GM21619 (cell line): ENCODE measurements around the gene KMT2B.
"Not testable (repeated sequence)": the region's sequence is repeated elsewhere in the genome, so short reads cannot be mapped to it uniquely, and the experiment has no call there.

ENCODE experiments used
- ATAC-seq: cut with Tn5 transposase; IDR thresholded peaks from one replicate; pipeline ENCODE4 v1.9.1; 2021; ENCODE audit not compliant: unreplicated experiment

KMT2B gene

DNA sequence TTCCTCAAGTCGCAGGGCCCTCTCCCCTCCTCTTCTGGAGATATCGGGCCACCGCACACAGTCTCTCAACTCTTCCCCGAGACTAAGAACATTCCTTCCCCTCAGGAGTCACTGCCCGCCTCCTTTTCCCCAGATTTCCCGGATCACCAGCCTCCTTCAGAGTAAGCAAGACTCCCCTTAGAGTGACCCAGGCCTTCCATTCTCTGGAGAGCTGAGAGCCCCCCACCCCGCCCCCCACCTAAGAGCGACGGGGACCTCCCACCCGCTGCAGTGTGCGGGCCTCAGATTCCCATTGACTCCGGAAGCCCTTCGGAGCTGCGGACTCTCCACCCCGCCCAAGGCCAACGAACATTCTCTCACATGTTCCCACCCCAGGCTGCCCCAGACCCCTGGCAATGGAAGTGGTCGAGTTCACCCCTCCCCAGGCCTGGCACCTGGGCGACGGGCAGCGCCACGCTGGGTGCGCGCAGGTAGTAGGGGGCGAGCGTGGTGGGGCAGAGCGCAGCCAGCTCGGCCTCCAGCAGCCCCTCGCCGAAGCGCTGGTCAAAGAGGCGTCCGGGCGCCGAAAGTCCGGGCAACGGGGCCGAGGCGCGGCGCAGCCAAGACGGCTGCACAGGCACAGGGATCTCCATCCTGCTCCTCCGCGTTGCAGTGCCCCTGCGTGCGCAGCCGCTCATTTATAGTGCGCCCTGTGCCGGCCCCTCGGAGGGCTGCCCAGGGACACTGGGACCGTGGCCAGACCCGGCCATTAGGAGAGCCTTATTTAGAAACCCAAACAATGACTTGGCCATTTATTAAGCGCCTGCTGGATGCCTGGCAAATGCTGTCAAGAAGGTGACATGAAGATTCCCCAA is 38.8 kb downstream of the KMT2B start, which contains the start of gene HSPB6:
TSS of gene HSPB6 (minus strand) at position 653 of the 854 bp plus-strand sequence. CDS start at position 632, 21 bp downstream.
- no peak for ATAC-seq

DNA sequence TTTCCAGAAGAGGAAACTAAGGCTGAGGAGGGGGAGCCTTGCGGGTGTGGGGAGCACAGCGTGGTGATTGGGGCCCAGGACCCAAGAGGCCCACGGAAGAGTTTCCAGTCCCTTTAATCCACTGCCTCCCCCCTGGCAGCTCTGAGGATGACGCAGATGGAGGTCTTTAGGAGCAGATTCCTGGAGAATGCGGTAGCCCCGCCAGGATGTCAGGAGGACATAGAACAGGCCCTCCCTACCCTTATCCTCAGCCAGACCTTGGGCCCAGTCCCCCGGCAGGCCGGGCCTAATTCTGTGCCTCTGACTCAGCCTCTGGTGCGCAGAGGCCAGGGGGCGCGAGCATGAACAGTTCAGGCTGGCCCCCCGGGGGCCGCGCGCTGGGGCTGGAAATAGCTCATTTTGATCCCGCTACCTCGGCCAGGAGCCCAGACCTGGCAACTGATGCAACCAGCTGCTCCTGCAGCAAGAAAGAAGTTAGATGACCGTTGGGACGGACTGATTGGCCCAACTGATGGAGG is 39.5 kb downstream of the KMT2B start:
- ATAC-seq = peak; percentile 9

DNA sequence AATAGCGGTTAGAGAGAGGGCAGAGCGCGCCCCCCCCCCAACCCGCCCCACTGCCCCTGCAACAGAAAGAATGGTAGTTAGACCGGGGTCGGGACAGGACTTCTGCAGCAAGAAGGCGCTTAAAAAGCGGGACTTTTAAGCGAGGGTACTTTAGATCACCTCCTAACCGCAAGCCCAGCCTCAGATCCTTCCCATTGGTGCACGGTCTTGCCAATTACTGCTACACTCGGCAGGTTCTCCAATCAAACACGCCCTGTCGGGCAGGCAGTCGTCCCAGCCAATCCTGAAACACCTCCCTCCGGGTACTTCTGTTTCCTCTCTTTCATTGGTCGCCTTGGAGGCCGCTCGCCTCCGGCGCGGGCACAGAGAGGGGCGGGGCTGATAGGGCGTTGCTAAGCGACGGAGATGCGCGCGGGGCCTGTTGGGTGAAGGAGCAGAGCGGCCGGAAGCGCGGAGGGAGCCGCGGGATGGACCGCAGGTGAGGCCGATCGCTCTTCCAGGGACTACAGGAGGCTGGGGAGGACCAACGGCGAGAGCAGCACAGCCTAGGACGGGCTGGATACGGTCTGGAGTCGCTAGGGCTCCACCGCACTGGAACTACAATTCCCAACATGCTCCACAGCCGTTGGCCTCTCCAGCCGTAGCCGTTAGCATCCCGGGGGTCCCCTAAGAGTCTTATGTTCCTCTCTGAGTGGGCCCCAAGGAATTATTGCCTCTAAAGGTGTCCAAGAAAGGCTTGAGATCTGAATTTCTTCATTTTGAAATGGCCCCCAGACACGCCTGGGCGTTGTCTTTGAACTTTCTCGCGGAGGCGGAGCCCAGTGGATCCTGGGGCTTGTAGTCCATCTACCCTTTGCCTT is 40.2 kb downstream of the KMT2B start, which contains the start of gene PROSER3:
TSS of gene PROSER3 (plus strand) at position 428 of the 860 bp plus-strand sequence. CDS start at position 468, 40 bp downstream.
- ATAC-seq = peak; percentile 91

DNA sequence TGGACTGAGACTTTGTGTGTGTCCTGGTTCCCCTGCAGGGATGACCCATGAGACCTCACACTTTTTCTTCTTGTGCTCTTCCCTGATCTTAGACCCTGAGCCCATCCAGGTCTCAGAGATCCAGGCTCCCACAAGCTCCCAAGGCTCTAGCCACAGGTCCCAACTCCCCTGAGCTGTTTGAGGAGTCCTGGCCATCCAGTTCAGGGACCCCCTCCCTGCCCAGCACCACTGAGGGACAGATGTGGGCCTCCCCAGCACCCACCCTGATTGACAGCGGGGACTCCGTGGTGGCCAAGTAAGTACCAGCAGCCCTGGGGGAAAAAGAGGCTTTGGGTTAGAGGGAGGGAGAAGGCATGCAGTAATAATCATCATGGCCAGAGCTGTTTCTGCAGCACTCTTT is 41.9 kb downstream of the KMT2B start:
- ATAC-seq = no peak

DNA sequence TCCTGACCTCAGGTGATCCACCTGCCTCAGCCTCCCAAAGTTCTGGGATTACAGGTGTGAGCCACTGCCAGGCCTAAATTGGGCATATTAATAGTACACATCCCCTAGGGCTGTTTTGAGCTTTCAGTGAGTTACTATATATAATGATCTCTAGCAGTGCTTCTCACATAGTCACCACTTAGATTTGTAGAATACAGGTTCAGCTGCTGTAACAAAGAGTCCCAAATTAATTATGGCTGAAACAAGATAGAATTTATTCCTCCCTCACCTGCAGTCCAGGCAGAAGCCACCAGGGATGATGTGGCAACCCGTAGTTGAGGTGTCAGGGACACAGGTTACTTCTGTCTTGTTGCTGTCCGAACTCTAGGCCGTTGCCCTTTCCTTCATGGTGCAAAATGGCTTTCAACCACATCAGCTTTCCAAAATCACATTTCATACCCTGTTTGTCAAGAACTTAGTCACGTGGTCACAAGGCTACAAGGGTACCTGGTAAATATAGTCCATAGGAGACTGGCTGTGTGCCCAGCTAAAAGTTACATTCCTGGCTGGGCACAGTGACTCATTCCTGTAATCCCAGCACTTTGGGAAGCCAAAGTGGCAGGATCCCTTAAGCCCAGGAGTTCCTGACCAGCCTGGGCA is 43.0 kb downstream of the KMT2B start:
- ATAC-seq = no peak

DNA sequence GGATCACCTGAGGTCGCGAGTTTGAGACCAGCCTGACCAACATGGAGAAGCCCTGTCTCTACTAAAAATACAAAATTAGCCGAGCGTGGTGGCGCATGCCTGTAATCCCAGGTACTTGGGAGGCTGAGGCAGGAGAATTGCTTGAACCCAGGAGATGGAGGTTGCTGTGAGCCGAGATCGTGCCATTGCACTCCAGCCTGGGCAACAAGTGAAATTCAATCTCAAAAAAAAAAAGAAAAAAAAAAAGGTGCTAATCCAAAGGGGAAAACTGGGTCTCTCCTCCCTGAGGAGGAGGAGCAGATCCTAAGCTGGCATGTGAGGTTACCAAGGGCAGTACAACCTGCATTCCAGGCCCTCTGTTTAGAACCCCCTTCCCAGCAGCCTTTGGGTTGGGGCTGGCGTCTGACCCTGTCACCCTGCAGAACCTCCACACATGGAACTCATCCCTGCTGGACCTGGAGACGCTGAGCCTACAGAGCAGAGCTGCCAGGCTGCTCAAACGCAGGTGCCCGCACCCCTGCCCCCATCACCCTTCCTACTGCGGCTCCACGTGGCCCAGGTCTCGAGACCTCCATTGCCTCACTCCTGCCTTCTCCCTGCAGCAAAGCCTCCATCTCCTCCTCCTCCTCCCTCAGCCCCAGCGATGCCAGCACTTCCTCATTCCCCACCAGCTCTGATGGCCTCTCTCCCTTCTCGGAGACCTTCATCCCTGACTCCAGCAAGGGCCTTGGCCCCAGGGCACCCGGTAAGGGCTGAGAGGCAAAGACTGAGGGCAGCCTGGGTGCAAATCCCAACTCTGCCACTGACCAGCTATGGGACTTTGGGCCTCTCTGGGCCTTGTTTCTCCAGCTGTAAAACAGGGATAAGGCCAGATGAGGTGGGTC is 46.9 kb downstream of the KMT2B start:
- ATAC-seq = no peak

DNA sequence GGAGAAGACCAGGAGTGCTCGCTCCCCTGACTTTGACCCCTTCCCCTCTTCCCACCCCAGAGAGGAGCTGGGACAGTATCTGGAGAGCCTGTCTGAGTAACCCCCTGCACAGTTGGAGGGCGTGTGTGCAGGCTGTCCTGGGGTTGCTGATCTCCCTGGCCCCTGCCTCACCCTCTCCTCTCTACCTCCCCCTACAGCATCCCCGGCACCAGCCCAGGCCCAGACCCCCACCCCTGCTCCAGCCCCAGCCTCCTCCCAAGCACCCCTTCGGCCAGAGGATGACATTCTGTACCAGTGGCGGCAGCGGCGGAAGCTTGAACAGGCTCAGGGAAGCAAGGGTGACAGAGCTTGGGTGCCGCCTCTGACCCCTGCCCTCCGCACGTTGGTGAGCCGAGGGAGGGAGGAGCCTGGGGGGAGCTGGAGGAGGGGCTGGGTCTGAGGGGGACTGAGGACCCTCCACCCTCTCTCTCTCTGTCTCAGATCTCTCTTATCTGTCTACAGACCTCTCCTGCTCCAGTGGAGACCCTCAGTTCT is 48.8 kb downstream of the KMT2B start:
- no peak for ATAC-seq

DNA sequence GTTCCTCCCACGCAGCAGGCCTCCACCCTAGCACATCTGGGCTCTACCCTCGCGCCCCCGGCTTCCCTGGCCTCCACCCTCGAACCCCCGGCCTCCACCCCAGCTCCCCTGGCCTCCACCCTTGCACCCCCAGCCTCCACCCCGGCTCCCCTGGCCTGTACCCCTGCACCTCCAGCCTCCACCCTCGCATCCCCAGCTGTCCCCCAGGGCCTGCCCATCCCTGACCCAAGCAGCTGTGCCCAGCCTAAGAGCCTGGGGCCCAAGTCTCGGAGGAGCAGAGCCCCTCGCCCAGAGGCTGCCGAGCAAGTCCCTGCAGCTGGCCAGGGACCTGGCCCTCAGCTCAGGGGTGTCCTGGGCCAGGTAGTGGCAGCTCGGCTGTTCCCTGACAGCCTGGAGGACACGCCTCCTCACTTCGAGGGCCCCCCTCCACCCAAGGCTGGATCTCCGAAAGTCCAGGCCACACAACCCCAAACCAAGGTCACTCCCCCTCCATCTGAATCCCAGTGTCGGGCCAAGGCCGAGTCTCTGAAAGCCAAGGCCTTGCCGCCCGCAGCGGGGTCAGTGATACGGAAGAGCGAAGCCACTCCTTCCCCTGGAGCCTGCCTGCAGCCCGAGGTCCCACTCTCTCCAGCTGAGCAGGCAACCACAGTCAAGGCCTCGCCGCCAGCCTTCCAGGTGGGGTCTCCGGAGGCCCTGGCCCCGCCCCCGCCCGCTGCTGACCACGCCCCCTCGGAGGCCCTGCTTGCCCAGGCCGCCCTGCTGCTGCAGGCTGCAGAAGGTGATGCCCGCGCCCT is 49.7 kb downstream of the KMT2B start:
- ATAC-seq = no peak

DNA sequence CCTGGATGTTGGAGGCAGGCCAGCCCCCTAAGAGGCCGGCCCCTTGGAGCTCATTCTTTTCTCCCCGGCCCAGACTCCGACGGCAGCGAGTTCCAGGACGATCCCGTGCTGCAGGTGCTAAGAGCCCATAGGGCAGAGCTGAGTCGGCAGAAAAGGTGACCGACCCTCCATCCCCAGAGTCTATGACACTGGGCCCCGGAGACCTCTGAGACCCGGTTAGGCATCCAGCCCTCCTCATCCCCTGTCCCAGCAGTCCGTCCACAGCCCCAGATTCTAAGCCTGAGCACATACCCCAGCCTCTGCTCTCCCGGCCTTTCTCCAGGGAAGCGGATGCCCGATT is 50.2 kb downstream of the KMT2B start:
- ATAC-seq = no peak

DNA sequence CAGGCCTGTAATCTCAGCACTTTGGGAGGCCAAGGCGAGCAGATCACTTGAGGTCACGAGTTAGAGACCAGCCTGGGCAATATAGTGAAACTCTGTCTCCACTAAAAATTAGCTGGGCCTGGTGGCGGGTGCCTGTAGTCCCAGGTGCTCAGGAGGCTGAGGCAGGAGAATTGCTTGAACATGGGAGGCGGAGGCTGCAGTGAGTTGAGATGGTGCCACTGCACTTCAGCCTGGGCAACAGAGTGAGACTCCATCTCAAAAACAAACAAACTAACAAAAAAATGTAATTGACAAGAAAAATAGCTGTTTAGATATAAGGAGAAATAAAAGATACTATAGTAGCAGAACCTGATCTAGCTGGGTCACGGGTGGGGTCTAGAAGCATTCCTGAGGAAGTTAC is 54.6 kb downstream of the KMT2B start:
- not testable (repeated sequence) for ATAC-seq

DNA sequence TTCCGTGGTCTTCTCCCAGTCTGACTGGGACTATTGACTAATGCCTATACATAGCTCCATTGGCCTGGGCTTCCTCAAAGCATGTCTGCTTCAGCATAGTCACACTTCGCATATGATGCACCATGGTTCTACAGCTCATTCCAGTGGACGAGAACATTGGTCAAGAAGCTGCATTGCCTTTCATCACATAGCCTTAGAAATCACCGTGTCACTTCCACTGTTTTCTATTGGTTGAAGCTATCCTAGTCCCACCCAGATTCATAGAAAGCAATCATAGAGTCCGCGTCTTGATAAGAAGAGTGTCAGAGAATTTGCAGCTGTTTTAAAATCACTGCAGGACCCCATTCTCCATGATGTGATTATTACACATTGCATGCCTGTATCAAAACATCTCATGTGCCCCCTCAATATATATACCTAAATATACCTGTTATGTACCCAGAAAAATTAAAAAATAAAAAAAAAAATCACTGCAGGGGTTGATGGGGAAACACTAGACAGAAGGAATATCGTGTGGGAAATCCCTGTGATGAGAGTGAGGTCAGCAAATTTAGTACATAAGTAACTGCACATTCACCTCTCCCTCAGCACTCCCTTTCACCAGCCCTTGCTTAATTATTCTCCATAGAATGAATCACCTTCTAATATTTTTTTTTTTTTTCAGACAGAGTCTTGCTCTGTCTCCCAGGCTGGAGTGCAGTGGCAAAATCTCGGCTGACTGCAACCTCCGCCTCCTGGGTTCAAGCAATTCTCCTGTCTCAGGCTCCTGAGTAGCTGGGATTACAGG is 55.4 kb downstream of the KMT2B start:
- no peak for ATAC-seq

DNA sequence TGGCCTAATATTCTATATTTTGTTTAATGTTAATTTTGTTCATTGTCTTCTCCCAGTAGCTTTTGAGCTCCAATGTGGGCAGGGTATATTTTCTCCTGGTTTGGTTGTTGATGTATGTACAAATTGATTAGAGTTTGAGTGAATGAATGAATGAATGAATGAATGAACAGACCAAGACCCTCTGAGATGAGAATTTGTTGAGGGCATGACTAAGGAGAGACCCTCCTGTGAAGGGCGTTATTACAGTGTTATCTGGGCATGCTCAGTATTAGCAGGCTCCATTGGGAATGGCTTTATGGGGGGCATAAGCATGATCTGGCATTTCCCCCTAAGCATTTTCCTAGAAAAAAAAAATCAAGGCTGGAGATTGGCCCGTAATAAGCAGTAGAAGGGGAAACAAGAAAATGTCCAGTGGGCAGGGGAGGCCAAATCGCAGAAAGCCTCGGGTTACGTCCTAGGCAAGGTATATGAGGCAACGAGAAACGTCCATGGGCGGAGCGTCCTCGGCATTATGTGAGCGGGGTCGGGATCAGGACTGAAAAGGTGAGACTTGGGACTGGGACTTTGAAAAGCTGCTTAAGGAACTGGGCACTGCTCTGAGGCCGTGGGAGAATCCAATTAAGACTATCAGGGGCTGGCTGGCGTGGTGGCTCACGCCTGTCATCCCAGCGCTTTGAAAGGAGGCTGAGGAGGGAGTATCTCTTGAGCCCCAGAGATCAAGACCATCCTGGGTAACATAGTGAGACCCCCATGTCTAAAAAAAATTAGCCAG is 56.7 kb downstream of the KMT2B start:
- no peak for ATAC-seq

DNA sequence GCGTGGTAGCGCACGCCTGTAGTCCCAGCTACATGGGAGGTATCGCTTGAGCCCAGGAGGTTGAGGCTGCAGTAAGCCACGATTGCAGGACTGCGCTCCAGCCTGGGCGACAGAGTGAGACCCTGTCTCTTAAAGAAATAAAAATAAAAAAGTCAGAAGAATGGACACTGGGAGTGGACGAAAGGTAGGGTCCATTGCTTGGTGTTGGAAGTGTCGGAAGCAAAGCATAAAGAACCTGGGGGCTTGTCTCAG is 57.2 kb downstream of the KMT2B start:
- ATAC-seq = peak; percentile 11

DNA sequence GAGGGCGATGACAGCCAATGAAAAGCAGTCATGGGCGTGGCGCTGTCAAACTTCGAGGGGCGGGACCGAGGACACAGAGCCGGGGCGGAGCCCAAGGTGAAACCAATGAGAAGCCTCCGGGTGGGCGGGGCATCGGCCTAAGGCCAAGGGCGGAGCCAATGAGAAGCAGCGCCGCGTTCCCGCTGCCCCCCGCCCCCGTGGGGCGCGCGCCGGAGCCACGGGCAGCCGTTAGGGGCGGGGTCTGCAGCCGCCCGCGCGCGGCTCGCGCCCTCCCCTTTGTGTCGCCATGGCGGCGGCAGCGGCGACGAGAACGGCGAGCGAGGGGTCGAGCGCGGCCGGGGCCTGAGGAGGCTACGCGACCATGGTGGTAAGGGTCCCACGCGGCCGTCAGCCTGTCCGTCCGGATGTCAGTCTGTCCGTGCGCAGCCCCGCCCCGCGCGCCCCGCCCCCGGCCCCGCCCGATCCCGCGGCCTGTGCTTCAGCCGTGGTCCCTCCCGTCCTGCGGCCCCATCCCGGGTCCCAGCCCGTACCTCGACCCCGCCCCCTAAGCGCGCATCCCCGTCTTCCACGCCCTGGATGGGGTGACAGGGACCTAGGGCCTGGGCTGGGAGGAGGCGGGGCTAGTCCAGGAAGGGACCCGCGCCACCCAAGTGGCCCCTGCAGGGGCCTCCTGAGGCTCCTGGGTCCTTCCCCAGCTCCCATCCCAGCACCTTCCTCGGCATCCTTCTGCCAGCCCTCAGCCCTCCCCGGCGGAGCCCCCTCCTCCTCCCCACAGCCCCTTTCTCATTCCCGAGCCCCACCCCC is 57.7 kb downstream of the KMT2B start, which contains the start of gene ARHGAP33:
TSS of gene ARHGAP33 (plus strand) at position 267 of the 804 bp plus-strand sequence. CDS start at position 362, 95 bp downstream.
- ATAC-seq = peak; percentile 92

DNA sequence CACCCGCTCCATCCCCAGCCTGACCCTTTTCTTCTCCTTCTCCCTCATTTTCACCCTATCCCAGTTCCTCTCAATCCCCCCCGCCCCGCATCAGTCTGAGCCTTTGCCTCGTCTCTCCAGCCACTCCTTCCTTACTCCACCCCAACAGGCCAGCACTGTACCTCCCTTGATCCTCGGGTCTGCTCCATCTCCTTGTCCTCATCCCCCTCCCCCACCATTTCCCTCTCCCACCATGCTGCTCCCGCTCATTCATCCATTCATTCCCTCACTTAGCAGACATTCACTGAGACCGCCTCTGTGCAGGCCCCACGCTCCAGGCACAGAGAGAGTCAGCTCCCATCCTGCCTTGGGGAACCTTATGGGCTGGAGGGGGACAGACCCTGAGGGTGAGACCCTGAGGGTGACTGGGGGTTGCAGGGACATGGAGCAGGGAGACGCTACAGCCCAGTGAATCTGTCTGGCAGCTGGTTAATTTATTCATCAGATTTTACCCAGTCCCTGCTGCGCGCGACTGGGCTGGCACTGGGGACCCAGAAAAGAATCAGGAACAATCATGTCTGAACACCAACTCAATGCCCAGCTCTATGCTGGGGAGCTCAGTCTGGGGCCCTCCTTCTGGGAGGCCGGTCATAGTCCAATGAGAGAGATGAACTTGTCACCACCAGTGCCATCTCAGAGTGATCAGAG is 58.4 kb downstream of the KMT2B start:
- no peak for ATAC-seq

DNA sequence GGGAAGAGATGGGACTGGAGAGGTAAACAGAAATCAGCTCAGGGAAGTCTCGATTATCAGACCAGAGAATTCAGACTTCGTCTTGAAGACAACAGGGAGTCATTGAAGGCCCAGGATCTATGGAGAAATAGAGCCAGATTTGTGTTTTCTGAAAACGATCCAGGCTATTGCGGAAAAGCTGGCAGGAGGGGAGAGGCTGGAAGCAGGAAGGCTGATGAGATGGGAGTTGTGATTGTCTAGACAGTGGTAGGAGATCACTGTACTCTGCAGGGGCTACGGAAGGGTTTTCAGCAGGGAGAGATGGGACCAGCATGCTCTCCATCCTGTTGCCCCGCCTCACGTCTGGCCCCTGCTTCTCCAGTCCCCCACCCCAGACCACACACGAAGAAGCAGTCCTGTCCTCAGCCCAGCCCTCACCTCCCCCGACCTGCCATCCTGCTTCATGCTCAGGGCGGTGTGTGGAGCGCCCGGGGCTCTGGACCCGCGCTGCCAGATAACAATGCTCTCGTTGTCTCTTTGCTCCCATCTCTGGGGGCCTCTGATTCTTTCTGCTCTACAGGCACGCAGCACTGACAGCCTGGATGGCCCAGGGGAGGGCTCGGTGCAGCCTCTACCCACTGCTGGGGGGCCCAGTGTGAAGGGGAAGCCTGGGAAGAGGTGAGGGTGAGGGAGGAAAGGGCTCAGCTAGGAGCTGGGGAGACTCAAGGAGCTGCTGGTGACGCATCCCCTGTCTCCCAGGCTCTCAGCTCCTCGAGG is 59.5 kb downstream of the KMT2B start:
- no peak for ATAC-seq
